ENCODE results near the gene HCFC1R1.

The HCFC1R1 gene

DNA sequence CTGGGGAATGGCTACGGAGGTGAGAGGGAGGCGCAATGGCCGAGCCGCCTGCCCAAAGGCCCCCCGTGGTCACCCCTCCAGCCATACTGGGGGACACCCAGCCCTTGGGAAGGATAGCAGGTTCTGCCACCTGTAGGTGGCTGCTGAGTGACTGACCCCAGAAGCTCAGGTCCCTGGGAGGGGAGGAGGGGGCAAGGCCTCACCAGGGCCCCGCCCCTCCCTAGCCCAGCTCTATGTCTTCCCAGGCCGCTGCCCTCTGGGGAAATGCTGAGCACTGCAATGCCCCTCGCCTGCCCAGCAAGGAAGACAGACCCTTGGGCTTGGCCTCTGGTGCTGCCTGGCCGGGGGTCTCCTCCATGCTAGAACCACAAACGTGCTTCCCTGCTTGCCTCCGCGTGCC lies 22.4 kb downstream of the HCFC1R1 start:
- DNase-seq (ENCODE audit: low read depth, low spot score), result no peak

DNA sequence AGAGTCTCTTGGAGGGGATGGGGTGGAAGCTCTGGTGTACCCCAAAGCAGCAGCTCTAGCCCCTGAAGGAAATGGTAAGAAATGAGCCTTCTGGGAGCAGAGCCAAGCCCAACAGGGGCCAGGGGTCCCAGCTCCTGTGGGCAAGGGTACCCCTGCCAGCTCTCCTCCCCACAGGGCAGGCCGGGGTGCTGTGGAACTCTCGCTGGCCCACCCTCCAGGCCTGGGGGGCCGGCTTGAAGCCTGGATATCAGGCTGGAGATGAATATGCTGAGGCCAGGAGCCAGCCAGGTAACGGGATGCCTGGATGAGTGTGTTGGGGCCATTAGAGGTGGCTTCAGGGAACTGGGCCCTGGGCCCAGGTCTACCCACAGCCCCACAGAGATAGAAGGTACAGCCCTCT lies 23.2 kb downstream of the HCFC1R1 start:
- DNase-seq (ENCODE audit: low read depth, low spot score), result no peak

DNA sequence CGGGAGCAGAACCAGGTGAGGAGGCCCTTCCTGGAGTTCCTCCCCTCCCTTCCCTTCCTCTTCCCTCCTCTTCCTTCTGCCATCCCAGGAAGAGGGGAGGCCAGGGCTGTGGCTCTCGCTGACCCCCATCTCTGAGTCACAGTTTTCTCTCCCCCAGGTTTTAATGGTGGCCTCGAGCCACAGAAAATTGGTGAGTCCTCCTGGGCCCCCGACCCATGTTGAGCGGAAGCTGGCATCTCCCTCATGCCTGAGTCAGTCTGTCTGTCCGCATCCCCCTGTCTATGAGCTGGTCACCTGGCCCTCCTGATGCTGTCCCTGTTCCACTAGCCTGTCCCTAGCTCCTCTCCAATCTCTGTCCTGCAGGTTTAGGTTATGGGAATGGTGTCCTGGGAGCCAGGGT lies 23.8 kb downstream of the HCFC1R1 start:
- no peak for DNase-seq (ENCODE audit: low read depth, low spot score)

DNA sequence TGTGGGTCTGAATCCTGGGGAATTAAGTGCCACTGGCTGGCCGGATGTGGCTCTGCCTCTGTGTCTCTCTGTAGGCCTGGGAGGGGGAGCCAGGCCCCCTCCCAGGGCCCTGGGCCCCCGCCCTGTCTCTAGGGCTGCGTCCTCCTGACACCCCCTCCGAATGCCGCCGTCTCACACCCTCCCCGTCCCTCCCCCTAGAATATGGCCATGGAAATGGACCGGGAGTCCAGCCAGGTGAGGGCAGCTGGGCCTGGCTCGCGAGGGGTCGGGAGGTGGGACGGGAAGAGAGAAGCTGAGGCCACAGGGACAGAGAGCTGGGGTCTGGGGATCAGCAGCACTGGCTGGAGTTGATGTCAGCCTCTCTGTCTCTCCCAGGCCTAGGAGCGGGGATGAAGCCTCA lies 27.4 kb downstream of the HCFC1R1 start:
- no peak for DNase-seq (ENCODE audit: low read depth, low spot score)

DNA sequence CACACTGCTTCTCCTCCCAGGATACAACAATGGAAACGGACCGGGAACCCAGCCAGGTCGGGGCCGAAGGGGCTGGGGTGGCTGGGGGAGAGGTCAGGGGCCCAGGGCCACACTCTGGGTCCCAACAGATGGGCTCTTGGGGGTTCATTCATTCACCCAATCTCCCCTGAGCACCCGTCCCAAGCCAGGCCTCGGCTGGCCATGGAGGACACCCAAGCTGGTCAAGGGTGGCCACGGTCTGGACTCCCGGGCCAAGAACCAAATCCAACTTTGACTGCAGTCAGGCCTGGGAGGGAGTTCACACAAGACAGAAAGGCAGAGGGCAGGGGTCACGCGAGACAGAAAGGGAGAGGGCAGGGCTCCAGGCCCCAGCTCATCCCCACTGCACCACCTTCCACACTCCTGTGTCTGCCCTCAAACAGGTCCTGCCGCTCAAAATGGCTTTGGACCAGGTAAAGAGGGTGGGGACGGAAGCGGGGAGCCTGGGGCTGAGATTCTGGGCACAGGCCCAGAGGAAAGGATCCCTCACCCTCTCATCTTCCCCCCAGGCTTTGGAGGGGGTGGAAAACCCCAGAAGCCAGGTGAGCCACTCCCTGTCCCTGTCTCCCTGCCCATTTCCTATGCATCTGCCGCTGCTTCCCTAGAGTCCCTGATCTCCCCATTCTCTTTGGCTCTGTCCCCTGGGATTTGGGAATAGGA lies 31.2 kb downstream of the HCFC1R1 start:
- DNase-seq (ENCODE audit: low read depth, low spot score), result no peak

DNA sequence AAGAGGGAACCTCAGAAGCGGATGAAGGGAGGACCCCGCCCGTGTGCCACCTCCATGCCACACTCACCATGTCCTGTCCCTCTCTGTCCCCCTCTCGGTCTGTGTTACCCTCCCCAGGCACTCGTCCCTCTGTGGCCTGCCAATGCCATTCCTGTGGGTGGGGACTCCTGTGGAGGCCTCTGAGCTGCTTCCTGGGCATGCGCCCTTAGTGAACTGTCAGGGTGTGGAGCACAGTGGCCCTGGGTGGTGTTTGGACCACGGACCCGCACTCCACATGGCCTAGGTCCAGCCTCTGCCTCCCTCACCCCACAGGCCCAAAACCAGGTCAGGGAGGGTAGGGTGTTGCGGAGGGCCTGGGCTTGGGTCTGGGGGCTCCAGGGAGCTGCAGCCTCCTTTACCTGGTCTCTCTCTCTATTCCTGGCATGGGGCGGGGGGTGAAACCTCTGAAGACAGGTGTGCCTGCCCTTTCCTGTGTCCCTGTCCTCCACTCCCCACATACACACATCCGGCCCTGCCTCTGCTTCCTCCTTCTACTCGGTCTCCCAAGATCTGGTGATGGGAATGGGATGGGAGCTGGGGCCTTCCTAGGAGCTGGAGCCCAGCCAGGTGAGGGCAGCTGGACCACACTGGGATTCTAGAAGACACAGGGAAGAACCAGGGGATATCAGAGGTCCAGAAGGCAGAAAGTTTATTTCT lies 32.0 kb downstream of the HCFC1R1 start:
- DNase-seq (ENCODE audit: low read depth, low spot score), result no peak

DNA sequence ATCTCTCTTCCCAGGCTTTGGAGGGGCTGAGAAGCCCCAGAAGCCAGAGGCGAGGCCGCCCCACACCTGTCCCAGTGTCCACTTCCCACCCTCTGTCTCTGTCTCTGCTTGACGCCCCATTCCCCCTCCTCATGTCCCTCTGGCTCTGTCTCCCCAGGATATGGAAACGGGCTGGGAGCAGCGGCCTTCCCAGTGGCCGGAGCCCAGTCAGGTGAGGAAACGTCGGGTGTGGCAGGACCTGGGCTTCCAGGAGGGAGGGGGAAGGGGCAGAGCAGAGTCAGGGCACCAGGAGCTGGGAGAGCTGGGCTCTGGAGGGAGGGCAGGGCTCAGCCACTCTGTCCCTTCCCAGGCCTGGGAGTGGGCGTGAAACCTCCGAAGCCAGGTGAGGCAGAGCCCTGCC lies 32.9 kb downstream of the HCFC1R1 start:
- no peak for DNase-seq (ENCODE audit: low read depth, low spot score)

DNA sequence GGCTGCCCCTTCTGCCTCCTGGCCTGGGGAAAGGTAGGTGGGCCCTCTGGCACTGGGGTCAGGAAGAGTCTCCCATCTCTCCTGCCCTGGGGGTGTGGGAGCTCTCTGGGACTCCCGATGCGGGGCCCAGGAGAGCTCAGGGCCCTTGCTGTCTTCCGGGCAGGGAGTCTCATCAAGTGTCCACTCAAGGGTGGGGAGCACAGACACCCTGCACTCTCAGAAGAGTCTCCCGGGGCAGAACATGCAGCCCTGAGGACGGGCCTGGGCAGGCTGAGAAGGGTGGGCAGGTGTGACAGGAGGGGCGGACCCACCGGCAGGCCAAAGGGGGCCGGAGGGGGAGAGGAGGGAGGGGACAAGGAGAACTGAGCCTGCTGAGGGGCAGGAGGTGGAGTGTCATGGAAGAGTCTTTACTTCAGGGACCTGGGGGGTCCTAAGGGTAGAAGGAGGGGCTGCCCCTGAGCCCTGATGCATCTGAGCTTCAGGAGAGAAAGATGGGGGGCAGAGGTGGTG lies 35.1 kb downstream of the HCFC1R1 start:
- DNase-seq (ENCODE audit: low read depth, low spot score), result no peak

DNA sequence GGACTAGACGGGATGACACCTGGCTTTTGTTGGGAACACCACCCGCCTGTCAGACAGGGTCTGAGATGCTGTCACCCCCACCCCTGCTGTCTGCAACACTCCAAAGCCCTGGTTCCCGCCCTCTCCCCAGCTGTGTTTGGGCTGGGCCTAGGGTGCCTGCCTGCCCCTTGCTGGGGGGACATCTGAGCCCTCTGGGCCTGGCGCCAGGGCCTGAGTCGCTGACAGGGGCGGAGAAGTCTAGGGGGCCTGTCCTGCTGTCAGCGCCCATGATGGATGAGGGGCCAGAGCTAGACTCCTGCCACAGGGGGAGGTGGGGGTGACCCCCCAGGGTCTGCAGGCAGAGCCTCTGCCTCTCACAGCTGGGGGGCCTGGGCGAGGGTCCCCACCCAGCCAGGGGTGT lies 35.9 kb downstream of the HCFC1R1 start:
- peak; percentile 62 for DNase-seq (ENCODE audit: low read depth, low spot score)

DNA sequence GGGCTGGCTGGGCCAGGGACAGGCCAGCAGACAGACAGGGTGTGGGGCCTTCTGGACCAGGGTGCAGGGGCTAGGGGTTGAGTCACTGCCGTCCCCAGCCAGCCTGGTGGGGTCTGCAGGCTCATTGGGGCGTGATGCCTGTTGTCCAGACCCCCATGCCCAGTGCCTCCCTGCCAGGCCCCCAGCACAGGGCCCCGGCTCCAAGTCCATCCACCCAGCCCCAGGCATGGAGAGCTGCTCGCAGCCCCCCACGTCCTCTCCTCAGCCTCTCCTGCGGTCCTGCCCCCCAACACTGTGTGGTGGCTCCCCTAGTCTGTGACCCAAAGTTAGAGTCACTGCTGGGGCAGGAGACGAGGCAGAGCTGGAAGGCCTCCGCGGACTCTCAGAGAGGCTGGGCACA lies 36.5 kb downstream of the HCFC1R1 start:
- no peak for DNase-seq (ENCODE audit: low read depth, low spot score)

DNA sequence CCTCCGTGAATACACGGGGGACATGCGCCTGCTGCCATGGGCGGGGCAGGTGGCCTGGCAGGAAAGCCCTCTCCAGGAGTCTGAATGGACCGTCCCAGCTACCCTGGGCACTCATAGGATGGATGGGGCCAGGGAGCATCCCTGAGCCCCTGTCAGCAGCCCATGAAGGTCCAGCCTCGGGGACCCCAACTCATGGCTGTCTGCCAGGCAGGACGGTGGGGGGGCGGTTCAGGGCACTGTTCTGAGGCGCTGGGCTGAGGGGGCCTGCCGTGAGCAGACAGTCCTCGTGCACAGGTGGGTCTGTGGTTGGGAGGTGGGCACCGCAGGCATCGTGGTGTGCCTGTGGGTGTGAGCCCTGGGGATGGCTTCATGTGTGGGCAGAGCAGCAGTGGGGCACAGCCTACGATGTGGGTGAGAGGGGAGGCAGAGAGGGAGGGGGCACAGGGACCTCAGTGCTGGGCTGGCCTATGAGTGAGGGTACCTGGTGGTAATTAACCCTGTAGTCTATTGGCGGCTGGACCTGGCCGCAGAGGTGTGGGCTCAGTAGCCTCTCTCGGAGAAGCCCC lies 37.0 kb downstream of the HCFC1R1 start:
- no peak for DNase-seq (ENCODE audit: low read depth, low spot score)

DNA sequence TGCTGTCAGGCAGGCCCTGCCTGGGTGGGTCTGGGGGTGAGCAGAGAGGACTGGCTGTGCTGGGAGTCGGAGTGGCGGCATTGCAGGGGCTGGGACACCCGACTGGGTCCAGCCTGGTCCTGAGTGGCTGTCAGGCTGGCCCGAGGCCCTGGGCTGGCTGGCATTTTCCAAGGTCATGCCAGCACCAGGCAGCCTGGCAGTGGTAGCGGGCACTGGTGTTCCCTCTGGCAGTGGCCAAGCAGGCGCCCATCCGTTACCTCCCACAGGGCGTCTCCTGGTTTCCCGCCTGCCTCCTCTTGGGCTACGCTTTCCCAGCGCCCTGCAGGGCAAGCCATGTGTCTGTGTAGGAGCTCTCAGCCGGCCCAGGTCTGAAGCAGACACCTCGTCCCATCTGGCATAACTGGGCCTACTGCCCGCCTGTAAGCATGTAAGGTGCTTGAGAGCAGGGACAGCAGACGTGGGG lies 37.8 kb downstream of the HCFC1R1 start:
- no peak for DNase-seq (ENCODE audit: low read depth, low spot score)

DNA sequence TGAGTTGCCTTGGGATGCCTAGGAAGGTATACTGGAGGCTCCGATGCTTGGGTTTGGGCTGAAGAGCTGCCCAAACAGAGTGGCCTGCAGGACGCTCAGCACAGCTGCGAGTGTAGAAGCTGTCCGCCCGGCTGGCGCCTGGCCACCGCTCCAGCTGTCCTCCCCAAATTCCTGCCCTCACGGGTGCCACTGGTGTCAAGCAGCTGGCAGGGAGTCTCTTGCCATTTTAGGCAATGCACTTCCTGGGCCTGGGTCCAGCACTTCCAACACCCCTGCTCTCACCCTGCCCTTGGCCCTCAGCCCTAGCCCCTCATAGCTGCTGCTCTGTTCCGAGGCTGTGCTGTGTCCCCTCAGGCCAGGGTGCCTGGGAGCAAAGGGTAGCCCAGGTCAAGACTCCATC lies 38.3 kb downstream of the HCFC1R1 start:
- no peak for DNase-seq (ENCODE audit: low read depth, low spot score)

DNA sequence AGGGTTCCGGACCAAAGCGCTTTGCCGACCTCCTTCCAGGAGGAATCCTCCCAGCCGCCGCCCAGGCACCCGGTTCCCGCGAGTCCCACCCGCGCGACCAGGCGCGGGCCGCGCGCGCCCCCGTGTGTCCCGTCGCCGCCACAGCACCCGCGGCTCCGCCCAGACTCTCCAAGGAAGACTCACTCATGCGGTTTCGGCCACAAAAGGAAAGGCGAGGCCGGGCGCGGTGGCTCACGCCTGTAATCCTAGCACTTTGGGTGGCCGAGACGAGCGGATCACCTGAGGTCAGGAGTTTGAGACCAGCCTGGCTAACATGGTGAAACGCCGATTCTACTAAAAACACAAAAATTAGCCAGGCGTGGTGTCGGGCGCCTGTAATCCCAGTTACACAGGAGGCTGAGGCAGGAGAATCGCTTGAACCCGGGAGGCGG lies 40.0 kb downstream of the HCFC1R1 start:
- DNase-seq (ENCODE audit: low read depth, low spot score), result peak; percentile 96

DNA sequence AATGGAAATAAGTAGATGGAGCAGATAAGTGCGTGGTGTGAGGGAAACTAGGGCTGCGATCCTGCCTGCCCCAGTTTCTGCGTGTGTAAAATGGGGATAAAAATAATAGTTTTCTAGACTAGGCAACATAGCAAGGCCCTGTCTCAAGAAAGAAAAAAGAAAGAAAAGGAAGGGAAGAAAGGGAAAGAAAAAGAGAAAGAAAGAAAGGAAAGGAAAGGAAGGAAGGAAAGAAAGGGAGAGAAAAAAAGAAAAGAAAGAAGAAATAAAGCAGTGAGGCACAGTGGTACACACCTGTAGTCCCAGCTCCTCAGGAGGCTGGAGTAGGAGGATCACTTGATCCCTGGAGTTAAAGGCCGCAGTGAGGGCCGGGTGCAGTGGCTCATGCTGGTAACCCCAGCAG lies 41.3 kb downstream of the HCFC1R1 start:
- DNase-seq (ENCODE audit: low read depth, low spot score), result no peak

DNA sequence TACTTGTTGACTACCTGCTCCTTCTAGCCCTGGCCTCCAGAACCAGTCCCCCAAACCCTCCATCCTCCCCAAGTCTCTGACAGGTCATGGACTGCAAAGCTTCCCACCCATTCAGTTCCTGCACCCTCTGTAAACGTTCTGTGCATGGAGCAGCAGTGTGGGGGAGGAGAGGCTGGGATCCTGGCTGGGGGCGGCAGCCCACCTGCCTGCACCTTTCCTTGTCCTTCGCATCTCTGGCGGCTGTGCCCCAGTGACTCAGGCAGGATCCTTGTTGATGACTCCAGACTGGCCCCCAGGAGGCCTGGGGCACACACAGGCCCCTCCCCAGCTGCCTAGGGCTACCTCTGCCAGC lies 41.9 kb downstream of the HCFC1R1 start:
- DNase-seq (ENCODE audit: low read depth, low spot score), result peak; percentile 74

DNA sequence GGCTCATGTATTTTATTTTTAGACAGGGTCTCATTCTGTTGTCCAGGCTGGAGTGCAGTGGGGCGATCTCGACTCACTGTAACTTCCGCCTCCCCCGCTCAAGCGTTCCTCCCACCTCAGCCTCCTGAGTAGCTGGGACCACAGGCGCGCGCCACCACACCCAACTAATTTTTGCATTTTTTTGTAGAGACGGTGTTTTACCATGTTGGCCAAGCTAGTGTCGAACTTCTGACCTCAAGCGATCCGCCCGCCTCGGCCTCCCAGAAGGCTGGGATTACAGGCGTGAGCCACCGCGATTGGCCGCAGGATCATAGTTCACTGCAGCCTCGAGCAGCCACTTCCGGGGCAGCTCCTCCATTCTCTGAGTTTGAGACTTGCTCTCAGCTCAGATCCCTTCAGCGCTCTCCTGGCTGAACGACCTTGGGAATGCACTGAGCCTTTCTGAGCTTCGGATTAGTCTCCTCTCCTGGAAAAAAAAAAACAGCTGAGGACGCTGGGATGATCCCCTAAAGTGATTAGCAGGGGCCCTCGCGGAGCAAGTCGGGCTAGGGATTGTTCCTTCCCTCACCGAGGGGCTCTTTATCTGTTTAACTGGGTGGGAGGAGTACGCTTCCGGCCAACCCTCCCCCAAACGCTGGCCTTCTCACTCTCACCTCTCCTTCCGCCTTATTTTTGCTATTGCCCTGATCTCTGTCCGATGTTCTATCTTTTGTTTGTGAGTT lies 42.4 kb downstream of the HCFC1R1 start:
- peak; percentile 85 for DNase-seq (ENCODE audit: low read depth, low spot score)

DNA sequence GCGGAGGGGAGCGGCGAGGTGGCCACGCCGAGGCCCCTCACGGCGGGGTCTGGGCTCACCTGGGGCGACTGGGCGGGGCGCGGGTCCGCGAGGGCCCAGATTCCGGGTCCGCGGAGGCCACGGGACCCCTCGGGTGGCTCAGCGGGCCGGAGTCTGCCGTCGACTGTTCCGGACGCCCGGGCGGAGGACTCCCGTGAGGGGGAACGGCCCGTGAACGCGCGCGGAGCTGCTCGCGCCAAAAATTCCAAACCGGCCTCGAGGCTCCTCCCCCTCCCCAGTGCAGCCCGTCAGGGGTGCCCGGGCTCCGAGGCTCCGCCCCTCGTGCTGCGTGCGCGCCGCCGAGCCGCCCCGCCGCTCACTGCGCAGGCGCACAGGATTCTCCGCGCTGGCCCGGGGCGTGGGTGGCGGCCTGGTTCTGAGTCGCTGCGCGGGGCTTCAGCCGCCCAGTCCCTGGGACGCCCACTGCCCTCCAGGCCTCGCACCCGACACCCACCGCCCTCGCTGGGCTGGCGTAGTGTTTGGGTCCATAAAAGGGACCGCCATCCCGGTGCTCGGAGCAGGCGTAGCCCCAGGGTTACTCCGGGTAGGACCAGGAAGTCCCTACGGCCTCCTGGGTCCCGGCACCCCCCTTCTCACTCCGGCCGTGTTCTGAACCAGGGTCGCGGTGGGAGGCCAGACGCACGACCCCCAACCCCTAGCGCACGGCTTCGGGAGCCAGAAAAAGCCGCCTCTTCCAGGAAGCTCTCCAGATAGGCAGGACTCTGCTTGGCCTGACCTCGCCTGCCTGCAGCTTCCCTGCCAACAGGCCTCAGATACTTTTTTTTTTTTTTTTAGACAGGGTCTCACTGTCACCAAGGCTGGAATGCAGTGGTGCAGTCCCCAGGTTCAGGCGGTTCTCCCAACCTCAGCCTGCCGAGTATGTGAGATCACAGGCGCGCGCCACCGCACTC lies 43.2 kb downstream of the HCFC1R1 start, which contains the start of gene PKMYT1:
PKMYT1 (minus strand) TSS at position 220 of the 950 bp plus-strand sequence. CDS start 789 bp downstream, outside the sequence.
- peak; percentile 96 for DNase-seq (ENCODE audit: low read depth, low spot score)

DNA sequence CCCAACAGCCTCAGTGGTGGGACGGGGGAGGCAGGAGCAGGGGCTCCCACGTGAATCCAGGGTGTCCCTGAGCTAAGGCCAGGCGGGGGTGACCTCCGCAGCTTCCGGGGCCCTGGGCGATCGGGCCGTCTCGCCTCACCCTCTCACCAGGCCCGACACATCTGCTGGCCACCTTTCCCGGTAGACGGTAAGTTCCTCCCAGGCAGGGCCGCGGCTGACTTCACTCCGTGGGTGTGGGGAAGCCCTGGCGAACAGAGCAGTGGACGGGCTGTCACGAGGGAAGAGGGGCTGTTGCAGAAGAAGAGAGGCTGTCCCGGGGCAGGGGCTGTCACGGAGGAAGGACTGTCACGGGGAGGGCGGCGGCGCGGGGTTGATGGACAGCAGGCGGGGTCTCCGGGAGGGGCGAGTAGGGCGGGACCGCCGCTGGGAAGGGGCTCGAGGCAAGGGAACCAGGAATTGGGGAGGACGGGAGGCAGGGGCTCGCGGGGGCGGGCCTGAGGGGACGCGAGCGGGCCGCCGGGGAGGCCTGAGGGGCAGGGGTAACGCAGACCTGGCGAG lies 44.0 kb downstream of the HCFC1R1 start:
- DNase-seq (ENCODE audit: low read depth, low spot score), result peak; percentile 34

DNA sequence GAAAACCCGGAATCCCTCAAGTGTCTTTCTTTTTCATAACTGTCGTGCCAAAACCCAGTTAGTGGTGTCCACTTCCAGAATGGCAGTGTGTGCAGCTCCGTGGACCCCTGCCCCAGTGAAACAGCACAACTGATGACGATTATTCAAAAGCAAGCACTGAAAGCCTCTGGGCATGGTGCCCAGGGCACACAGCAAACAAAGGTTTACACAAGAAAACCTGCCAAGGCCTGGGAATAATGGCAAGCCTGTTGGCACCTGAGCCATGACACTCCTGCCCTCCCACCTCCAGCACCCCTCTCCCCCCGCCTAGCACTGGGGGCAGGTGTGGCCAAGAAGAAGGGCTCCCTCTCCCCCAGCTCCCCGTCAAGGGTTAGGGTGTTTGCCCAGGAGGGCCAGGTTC lies 46.3 kb downstream of the HCFC1R1 start:
- DNase-seq (ENCODE audit: low read depth, low spot score), result no peak

DNA sequence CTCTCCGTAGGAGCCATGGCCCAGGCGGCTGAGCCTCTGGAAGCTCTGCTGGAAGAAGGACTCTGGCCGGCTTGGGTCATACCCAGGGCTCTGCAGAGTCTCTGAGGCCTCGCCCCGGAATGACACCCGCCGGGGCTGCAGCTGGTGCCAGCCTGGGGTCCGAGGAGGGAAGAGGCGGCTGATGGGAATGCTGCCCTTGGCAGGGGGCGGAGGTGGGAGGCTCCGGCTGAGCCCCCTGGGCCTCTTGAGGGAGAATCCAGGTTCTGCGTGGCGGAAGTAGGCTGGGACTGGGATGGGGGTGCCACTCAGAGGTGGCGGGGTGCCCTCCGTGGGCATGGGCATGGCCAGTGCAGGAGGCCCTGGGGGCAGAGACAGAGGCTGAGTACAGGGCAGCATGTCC lies 47.1 kb downstream of the HCFC1R1 start:
- no peak for DNase-seq (ENCODE audit: low read depth, low spot score)

Measured in ELF-1 (cell line).